Panc1 (cell line): ENCODE data around the gene NR1I3.

Experiments used
- CTCF ChIP-seq: fragments of 450-650 bp; IDR thresholded peaks from 2 replicates; pipeline ENCODE4 v1.5.1; 2017; ENCODE audit warnings: mild to moderate bottlenecking
- POLR2AphosphoS5 ChIP-seq: IDR thresholded peaks from 2 replicates; pipeline ENCODE4 v1.6.1; 2012; ENCODE audit warnings: mild to moderate bottlenecking, low read depth, low read length, moderate library complexity
- REST ChIP-seq, 2 experiments: IDR thresholded peaks; 2 replicates each; pipeline ENCODE4 v1.6.1; 2011 to 2012; ENCODE audit warnings: low read depth in 2 of 2, control low read depth in 1 of 2, low read length in 1 of 2, mild to moderate bottlenecking in 1 of 2, moderate library complexity in 1 of 2; ENCODE audit not compliant: insufficient read depth in 1 of 2
- SIN3A ChIP-seq: IDR thresholded peaks from 2 replicates; pipeline ENCODE4 v1.6.1; 2012; ENCODE audit warnings: low read depth, mild to moderate bottlenecking, low read length, moderate library complexity, borderline replicate concordance; ENCODE audit not compliant: insufficient read depth
- TCF7L2 ChIP-seq: IDR thresholded peaks from 2 replicates; pipeline ENCODE4 v1.6.1; 2011; ENCODE audit warnings: mild to moderate bottlenecking, low read depth, low read length, inconsistent platforms

DNA sequence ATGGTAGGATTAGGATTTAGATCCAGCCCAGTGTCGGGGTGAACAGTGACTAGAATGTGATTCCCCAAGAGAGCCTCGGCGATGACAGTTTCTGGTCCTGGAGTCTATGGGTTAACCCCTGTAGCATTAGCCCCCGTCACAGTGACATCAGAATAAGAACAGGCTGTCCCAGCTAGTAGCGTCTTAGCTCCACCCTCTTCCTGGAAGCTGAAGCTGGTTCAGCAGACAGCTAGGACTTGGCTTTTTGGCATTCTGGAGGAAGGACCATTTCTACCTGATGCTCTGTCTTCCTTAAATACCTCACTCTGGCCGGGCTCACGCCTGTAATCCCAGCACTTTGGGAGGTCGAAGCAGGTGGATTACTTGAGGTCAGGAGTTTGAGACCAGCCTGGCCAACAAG, 30.8 kb downstream of the NR1I3 start:
- no peak for TF ChIP-seq CTCF
- TF ChIP-seq POLR2AphosphoS5: no peak
- TF ChIP-seq REST (IDR thresholded peaks at IDR 0.05; ENCODE audit: insufficient read depth in 1 of 2, low read depth in 2 of 2, low read length in 1 of 2): no peak
- TF ChIP-seq TCF7L2: no peak
- no peak for TF ChIP-seq SIN3A
